ENCODE measurements around the gene CORO1C. TPM values are rescaled to one million over a fixed set of nuclear protein-coding genes. Genes with fewer than 3 reads are reported as not detected.

Gene CORO1C
- total RNA-seq (2022; extraction: Qiagen RNA extraction; ENCODE audit: low read depth): 182 to 234 TPM (median 196 TPM) in 5 replicates

GRCh38 chr12:108731105-108731865 lies at the start of gene CORO1C:
Gene CORO1C (minus strand): TSS chr12:108731518. CDS start chr12:108701318, 30,200 bp downstream.

GRCh38 chr12:108633534-108634248 lies 97.6 kb downstream of the CORO1C start, which contains the start of gene SELPLG:
Gene SELPLG (minus strand): TSS chr12:108633894. CDS start chr12:108624307, 9,587 bp downstream.

GRCh38 chr12:108597559-108598471 lies 133.5 kb downstream of the CORO1C start, which contains the start of gene TMEM119:
Gene TMEM119 (minus strand): TSS chr12:108598084. CDS start chr12:108592383, 5,701 bp downstream.

Other genes starting within 250 kb of the CORO1C start
- 3.1 to 3.6 TPM (median 3.5 TPM) in 5 replicates for gene FICD, start 216.2 kb downstream of the CORO1C start, total RNA-seq (2022; extraction: Qiagen RNA extraction; ENCODE audit: low read depth)
- gene SART3, start 170.3 kb downstream of the CORO1C start, total RNA-seq (2022; extraction: Qiagen RNA extraction; ENCODE audit: low read depth): 41.9 to 52.3 TPM (median 44.8 TPM) in 5 replicates
- gene ISCU, start 168.9 kb downstream of the CORO1C start, total RNA-seq (2022; extraction: Qiagen RNA extraction; ENCODE audit: low read depth): 81.0 to 107 TPM (median 93.8 TPM) in 5 replicates
- gene TMEM119, start 133.4 kb downstream of the CORO1C start, total RNA-seq (2022; extraction: Qiagen RNA extraction; ENCODE audit: low read depth): 0.03 to 0.34 TPM (median 0.14 TPM) in 5 replicates
- gene SELPLG, start 97.6 kb downstream of the CORO1C start, total RNA-seq (2022; extraction: Qiagen RNA extraction; ENCODE audit: low read depth): 0.94 to 1.3 TPM (median 1.0 TPM) in 5 replicates
- gene SSH1, start 126.1 kb upstream of the CORO1C start, total RNA-seq (2022; extraction: Qiagen RNA extraction; ENCODE audit: low read depth): 18.3 to 28.9 TPM (median 27.1 TPM) in 5 replicates
- gene DAO, start 148.6 kb upstream of the CORO1C start, total RNA-seq (2022; extraction: Qiagen RNA extraction; ENCODE audit: low read depth): not detected in 5 replicates

All from A549 treated with DMSO at 1 μM for 4 hours (cell line).